Astrocyte of the cerebellum (primary cell): Measurements from ENCODE around the gene JAKMIP1.
"Not testable (repeated sequence)": the region's sequence is repeated elsewhere in the genome, so short reads cannot be mapped to it uniquely, and the experiment has no call there.

Experiments
- DNase-seq: peaks from one replicate; pipeline ENCODE4 v3.0.0-alpha.2; 2011; ENCODE audit warnings: low read depth
- H3K4me3 ChIP-seq: 2 replicates; pipeline ENCODE4 v1.5.1; 2011; ENCODE audit warnings: mild to moderate bottlenecking, low read depth, low read length, moderate library complexity
- in situ Hi-C: cut with HindIII; loops from 2 replicates; pipeline ENCODE4 v1.10.0; 2017; ENCODE audit warnings: low sequenced_read_pairs
- TF ChIP-seq, protein P1 (sequence below): IDR thresholded peaks from 2 replicates; pipeline ENCODE4 v1.5.1; 2012; ENCODE audit warnings: low read length, low read depth, moderate library complexity, mild to moderate bottlenecking; ENCODE audit errors: missing control alignments

Gene JAKMIP1

DNA sequence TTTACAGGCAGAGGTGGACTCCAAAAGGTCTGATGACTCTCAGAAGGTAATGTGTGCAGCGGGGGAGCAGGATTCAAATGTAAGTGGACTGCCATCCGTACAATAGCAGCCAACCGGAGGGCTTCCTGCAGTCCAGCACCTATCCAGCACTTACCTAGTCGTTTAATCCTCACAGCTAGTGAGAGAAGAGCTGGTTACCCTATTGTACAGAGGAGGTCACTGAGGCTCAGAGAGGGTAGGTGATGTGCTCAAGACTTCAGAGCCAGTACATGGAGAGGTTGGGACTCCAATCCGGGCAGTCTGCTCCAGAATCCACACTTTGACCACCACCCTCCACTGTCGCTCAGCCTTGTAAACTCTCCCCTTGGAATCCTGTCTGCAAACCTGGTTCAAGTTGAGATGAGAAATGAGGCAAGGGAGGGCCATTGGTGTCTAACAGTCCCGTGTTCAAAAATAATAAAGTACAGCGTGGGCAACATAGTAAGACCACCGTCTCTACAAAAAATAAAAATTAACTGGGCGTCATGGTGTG is 22.5 kb upstream of the JAKMIP1 start:
- H3K4me3 ChIP-seq: no peak overlapping the region
- in situ Hi-C loops: no loop called here
- DNase-seq: no peak
- TF ChIP-seq, protein P1, sequence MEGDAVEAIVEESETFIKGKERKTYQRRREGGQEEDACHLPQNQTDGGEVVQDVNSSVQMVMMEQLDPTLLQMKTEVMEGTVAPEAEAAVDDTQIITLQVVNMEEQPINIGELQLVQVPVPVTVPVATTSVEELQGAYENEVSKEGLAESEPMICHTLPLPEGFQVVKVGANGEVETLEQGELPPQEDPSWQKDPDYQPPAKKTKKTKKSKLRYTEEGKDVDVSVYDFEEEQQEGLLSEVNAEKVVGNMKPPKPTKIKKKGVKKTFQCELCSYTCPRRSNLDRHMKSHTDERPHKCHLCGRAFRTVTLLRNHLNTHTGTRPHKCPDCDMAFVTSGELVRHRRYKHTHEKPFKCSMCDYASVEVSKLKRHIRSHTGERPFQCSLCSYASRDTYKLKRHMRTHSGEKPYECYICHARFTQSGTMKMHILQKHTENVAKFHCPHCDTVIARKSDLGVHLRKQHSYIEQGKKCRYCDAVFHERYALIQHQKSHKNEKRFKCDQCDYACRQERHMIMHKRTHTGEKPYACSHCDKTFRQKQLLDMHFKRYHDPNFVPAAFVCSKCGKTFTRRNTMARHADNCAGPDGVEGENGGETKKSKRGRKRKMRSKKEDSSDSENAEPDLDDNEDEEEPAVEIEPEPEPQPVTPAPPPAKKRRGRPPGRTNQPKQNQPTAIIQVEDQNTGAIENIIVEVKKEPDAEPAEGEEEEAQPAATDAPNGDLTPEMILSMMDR: no peak

DNA sequence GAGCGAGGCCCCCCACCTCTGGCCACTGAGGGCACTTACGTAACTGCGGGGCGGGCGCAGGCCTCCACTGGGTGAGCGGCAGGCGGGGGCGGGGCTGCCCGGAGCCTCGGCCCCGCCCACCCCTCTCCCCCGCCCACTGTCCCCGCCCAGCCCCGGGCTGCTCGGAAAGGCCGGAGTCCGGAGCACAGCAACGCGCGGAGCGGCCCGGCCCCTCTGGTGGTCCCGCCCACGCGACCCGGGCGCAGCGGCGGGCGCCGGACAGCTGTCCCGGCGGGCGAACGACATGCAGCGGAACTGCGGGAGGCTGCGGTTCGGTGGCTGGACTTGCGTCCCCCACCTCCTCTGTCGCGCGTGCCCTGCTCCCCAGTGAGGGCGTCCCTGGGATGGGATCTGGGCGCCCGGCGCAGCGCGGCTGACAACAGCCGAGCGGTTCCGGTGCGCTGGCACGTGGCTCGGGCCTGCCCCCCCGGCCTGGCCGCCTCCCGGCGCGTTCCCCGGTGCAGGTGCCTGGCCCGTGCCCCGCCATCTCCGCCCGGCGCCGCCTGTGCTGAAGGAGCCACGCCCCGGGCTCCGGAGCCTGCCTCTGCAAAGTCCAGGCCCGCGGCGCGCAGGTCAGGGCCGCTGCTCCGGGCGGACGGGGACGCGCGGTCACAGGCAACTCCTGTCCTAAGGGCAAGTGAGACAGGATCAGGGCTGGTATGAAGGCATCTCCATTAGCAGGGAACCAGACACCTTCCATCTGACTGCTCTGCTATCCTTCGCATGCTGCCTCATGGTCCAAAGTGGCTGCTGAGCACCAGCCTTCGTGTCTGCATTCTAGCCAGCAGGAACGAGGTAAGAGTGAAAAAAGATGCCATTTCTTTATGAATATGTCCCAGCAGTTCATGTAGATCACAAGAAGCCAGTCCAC is 21.8 kb upstream of the JAKMIP1 start:
- no peak for DNase-seq
- in situ Hi-C loops: no loop called here
- TF ChIP-seq, protein P1: no peak

DNA sequence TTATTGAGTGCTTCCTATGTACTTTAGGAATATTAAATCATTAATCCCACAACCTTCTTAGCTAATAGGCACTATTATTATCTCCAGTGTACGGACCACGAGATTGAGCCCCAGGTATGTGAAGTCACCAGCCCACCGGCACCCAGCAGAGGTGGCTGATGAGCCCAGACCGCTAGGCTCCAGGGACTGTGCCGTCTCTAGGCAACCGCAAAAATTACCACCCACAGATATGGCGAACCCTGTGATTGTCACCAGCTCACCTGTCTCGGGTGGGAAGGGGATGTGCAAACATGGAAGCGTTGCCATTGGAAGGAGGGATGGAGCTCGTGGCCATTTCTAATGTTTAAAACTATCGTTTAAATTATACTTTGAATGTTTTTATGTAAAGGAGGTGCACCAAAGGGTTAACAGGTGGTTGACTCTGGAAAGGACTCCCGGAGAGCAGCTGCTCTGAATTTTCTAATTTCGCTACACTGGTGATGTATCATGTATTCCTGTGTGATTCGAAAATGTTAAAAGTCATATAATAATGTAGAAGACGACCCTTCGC is 21.0 kb upstream of the JAKMIP1 start:
- H3K4me3 ChIP-seq: no peak overlapping the region
- no peak for DNase-seq
- in situ Hi-C loops: no loop called here
- TF ChIP-seq, protein P1: no peak

More for the DNA sequence above, 21.8 kb upstream of the JAKMIP1 start:
- no peak overlapping the region for H3K4me3 ChIP-seq

DNA sequence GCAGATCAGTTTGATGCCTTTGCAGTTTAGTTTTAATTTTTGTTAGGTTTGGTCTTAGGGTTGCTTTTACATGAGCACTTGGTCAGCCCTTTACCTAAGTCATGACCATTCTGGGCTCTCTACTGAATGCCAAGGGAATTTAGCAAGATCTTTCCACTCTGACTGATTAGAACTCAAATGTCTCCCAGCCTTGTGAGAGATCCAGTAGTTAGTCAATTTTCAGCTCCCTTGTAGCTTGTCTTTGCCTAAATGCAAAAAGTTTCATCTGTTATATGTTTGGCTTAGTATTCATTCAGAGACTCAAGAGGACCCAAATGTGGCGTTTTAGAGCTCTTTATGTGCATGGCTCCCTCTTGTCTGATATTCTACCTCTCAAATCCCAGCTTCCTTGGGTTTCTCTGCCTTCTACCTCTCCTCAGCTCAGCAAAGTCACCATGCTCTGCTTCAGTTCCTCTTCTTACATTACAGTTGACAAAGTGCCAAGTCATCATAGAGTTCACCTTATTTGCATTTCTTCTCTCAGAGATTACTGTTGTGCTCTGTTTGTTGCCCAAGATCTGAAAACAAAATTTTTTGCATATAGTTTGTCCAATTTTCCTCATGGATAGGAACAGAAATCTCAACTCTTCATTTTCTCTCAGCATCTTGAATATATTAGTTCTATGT is 17.5 kb upstream of the JAKMIP1 start:
- in situ Hi-C loops: no loop called here

DNA sequence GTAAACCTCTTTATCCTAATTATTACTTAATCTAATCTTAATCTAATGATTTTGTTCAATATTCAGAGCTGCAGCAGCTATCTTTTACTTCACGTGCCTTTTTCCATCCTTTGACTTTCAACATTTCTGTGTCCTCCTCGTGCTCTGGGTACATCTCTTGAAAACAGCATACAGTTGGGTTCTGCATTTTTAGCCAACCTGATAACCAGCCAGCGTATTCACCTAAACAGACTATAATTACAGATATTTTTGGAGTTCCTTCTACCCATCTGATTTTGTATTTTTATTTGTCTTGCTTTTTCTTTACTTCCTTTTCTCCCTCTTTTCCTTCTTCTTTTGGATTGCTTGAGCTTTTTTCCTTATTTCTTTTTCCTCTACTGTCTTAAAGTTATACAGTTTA is 16.2 kb upstream of the JAKMIP1 start:
- H3K4me3 ChIP-seq: no peak overlapping the region
- in situ Hi-C loops: no loop called here
- no peak for DNase-seq
- TF ChIP-seq, protein P1: no peak

More for the DNA sequence above, 17.5 kb upstream of the JAKMIP1 start:
- no peak overlapping the region for H3K4me3 ChIP-seq
- TF ChIP-seq, protein P1: no peak
- DNase-seq: no peak

DNA sequence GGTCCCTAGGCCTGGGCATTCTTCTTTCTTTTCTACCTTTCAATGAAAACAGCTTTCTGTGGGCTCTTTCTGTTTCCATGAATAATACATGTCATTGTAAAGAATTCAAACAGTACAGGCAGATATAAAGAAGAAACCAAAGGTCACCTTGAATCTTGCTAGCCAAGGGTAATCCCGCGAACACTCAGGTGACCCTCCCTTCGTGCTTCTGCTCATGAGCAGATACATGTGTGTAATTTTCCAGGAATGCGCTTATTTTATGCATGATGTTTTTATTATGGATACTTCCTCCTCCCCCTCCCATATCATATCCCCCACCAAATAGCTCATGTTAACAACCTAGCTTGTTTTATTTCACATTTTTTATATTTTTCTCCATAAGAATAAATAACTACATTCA is 9.6 kb upstream of the JAKMIP1 start:
- in situ Hi-C loops: no loop called here
- TF ChIP-seq, protein P1: no peak
- DNase-seq: no peak
- H3K4me3 ChIP-seq: no peak overlapping the region

DNA sequence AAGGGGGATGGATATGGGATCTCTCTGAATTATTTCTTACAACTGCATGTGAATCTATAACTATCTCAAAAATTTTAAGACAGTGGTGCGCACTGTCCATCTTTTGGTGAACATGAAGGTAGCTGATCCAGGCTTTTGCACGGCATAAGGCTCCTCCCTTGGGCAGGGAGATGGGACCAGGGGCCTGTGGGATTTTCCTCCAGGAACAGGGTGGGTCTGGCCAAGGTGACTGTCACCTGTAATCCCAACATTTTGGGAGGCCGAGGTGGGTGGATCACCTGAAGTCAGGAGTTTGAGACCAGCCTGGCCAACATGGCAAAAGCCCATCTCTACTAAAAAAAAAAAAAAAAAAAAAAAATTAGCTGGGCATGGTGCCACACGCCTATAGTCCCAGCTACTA is 8.9 kb upstream of the JAKMIP1 start:
- DNase-seq, H3K4me3 ChIP-seq, in situ Hi-C loops: not testable (repeated sequence)
